Activated effector memory CD4-positive, alpha-beta T cell treated with anti-CD3 and anti-CD28 coated beads, Interleukin-2, amount 50 U/mL, for 16 hours (primary cell): ENCODE data around the gene ZNF28.
"Not testable (repeated sequence)": the region's sequence is repeated elsewhere in the genome, so short reads cannot be mapped to it uniquely, and the experiment has no call there.

Source experiments
- DNase-seq: peaks from one replicate; pipeline ENCODE4 v3.0.0-alpha.2; 2020

Gene ZNF28

DNA sequence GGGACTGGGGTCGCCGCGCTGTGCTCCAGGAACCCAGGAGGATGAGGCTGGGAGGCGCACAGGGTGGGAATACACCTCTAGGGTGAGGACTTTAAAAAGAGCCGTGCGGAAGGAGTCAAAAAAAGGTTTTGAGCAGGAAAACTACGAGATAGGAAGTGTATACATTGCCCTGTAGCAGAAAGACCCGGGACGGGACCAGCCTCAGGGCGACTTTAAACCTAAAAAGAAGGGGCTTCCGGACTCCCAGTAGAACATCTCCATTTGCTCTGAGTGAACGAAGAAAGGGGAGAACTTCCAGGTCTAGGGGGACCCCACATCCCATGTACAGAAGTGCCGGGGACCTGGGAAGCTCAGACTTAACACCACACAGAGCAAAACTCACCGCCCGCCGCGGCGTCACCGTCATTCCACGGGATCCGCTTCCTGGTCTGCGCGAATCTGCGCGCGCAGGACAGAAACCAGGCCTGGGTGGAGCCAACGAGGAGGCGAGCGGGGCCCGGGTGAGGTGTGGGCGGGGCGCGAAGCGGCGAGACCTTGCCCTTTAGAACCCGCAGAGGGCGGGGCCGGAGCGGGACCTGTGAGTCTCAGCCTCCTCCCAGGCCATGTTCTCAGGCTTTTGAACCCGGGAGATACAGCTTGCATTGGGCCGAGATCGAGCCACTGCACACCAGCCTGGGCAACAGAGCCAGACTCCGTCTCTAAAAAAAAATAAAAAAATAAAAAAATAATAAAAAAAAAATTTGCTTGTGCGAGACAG lies at the start of gene ZNF28:
TSS of gene ZNF28 (minus strand) at position 430 of the 757 bp plus-strand sequence. CDS start 3,675 bp downstream, outside the sequence.
- peak; percentile 89 for DNase-seq

- DNase-seq = not testable (repeated sequence)
These were observed 46.6 kb upstream of the ZNF28 start for GRCh38 chr19:52868031-52868430.

- peak; percentile 90 for DNase-seq
These were observed 36.2 kb upstream of the ZNF28 start, which contains the start of gene ZNF468 for GRCh38 chr19:52857378-52858191. ZNF468 (minus strand) TSS chr19:52857619; CDS start chr19:52854272, 3,347 bp downstream.

DNA sequence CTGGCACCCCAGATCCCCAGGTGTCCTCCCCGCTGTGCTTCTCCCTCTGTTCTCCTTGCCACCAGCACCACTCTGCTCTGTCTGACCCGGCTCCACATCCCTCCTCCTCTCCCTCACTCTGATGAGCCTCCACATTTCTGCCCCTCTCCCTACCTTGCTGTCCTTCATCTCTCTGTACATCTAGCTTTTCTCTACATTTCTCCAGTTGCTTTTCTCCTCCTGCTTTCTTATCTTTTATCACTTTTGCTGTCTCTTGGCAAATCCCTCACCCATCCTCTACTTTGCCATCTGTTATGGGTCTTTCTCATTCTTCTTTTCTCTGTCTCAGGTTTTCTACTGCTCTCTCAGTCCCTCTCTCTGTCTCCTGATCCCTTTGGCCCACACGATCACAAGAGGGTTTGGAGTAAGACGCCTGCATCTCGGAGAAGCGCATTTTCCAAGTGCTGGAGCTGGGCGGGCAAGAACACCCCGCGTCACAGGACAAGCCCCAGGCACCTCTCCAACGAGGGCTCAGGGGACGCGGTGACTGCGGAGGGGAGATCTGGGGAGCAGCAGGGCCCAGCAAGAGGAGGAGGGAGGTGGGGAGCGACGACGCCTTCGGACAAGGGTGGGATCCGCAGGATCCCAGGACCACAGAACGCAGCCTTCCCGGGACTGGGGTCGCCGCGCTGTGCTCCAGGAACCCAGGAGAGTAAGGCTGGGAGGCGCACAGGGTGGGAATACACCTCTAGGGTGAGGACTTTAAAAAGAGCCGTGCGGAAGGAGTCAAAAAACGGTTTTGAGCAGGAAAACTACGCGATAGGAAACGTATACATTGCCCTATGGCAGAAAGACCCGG lies 35.3 kb upstream of the ZNF28 start:
- DNase-seq = not testable (repeated sequence)

DNA sequence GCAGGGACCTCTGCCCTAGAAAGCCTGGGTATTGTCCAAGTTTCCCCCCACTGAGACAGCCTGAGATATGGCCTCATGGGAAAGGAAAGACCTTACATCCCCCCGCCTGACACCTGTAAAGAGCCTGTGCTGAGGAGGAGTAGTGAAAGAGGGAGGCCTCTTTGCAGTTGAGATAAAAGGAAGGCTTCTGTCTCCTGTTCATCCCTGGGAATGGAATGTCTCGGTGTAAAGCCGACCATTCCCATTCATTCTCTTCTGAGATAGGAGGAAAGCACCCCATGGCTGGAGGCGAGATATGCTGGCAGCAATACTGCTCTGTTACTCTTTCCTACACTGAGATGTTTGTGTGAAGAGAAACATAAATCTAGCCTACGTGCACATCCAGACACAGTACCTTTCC lies 25.9 kb upstream of the ZNF28 start:
- not testable (repeated sequence) for DNase-seq

- not testable (repeated sequence) for DNase-seq
These were observed 19.5 kb upstream of the ZNF28 start for GRCh38 chr19:52840825-52841465.

- not testable (repeated sequence) for DNase-seq
These were observed 12.9 kb upstream of the ZNF28 start for GRCh38 chr19:52834289-52834688.

- DNase-seq = not testable (repeated sequence)
These were observed 12.1 kb upstream of the ZNF28 start for GRCh38 chr19:52833541-52833940.

GRCh38 chr19:52829866-52830265 lies 8.4 kb upstream of the ZNF28 start:
- DNase-seq = not testable (repeated sequence)

- no peak for DNase-seq
These were observed 4.3 kb upstream of the ZNF28 start for GRCh38 chr19:52825765-52826164.

- no peak for DNase-seq
These were observed 2.2 kb upstream of the ZNF28 start for GRCh38 chr19:52823676-52824075.

DNA sequence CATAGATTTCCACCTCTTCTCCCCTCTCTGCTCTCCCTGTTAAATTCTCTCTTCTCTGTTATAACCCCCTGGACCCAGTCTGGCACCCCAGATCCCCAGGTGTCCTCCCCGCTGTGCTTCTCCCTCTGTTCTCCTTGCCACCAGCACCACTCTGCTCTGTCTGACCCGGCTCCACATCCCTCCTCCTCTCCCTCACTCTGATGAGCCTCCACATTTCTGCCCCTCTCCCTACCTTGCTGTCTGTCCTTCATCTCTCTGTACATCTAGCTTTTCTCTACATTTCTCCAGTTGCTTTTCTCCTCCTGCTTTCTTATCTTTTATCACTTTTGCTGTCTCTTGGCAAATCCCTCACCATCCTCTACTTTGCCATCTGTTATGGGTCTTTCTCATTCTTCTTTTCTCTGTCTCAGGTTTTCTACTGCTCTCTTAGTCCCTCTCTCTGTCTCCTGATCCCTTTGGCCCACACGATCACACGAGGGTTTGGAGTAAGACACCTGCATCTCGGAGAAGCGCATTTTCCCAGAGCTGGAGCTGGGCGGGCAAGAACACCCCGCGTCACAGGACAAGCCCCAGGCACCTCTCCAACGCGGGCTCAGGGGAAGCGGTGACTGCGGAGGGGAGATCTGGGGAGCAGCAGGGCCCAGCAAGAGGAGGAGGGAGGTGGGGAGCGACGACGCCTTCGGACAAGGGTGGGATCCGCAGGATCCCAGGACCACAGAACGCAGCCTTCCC lies 795 bp downstream of the ZNF28 start:
- DNase-seq = peak; percentile 72

GRCh38 chr19:52809801-52810200 lies 11.6 kb downstream of the ZNF28 start:
- no peak for DNase-seq

GRCh38 chr19:52799950-52800640 lies 21.3 kb downstream of the ZNF28 start:
- DNase-seq = not testable (repeated sequence)

DNA sequence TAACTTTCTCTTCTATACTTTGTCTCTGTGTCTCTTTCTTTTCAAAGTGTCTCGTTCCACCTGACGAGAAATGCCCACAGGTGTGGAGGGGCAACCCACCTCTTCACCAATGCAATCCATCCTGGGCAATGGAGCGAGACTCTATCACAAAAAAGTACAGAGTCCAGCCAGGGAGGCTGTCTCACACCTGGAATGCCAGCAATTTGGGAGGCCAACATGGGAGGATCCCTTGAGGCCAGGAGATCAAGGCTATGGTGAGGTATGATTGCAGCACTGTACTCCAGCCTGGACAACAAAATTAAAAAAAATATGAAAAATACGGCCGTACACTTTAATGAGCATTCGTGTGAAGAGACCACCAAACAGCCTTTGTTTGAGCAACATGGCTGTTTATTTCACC lies 32.0 kb downstream of the ZNF28 start:
- no peak for DNase-seq

- peak; percentile 94 for DNase-seq
These were observed 34.7 kb downstream of the ZNF28 start, which contains the start of gene ZNF600 for GRCh38 chr19:52786464-52787354. ZNF600 (minus strand) TSS chr19:52786791; CDS start chr19:52778888, 7,903 bp downstream.

GRCh38 chr19:52786078-52786463 lies 35.4 kb downstream of the ZNF28 start:
- no peak for DNase-seq

DNA sequence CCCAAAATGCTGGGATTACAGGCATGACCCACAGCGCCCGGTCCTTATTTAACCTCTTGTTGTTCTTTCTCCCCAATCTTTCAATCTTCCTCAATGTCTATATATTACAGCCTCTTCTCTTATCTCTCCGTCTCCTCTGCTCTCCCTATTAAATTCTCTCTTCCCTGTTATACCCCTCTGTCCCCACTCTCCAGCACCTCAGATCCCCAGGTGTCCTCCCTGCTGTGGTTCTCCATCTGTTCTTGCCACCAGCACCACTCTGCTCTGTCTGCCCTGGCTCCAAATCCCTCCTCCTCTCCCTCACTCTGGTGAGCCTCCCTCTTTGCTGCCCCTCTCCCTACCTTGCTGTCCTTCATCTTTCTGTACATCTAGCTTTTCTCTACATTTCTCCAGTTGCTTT lies 35.9 kb downstream of the ZNF28 start:
- no peak for DNase-seq

- DNase-seq = not testable (repeated sequence)
These were observed 38.6 kb downstream of the ZNF28 start for GRCh38 chr19:52782864-52783263.

DNA sequence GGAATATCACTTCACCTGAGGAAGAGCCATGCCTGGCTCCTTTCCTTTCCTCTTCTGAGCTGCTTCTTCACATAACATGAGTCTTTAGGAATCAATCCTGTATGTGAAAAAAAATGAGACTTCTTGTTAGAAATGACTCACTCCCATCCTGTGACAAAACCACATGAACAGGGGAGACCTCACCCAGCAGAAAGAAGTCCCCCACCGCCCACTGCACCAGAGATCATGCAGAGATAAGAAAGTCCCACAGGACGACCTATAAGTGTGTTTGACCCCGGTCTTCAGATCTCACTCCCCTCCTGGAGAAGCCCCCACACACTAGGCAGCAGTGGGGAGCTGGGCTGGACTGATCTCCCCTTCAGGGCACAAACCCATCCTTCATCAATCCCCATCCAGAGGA lies 42.6 kb downstream of the ZNF28 start:
- peak; percentile 75 for DNase-seq
